ENCODE measurements around the gene TNKS2.

The TNKS2 gene

DNA sequence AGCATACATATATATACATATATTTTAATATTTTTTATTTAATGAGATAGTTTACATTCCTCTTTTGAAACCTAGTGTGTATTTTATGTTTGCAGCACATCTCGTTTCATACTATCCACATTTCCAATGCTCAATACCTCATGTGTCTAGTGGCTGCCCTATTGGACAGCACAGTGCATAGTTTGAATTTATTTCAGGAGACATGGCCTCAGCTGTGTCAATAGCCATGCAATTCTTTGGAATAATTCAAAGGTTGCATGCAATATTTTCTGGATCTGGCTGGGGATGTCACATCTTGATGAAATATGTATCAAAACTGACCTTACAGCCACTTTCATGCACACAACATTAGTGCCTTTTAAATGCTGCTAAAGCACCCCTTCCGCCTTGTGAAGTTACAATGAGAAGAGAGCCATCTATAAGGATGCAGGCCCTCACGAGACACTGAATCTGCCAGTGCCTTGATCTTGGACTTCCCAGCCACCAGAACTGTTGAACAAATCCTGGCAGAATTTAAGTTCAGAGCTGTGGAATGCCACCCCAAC lies 98.1 kb downstream of the TNKS2 start:
- peaks cover 0 to under 1% of the 10 kb centered on the region in 2 donors for H3K4me1 Mint-ChIP-seq
- H3K27ac Mint-ChIP-seq, result no peak overlapping the region
- no peak for ATAC-seq (replicated peaks)
- no peaks in the 10 kb centered on the region for H3K36me3 Mint-ChIP-seq
- H3K27me3 Mint-ChIP-seq, result peaks cover 12 to 20% of the 10 kb centered on the region in 2 donors
- H3K4me3 Mint-ChIP-seq, result no peak overlapping the region
- H3K9me3 Mint-ChIP-seq, result no peaks in the 10 kb centered on the region
- no peak for DNase-seq

DNA sequence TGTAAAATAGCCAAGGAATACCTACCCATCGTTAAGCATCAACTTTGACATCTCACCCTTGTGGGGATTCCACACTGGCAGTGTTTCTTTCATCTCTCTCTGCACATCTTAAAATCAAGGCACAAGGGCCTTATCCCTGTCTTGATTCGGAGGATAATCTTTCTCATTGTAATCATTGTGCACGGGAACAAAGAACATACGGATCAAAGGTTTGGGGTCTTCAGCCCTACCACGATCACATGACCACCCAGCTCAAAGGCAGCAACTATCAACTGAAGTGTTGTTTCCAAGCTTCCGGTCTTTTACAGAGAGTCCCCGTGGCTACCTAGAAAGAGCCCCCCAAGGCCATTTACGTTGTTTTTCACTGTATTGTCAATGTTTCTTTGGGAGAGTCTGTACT lies 99.2 kb downstream of the TNKS2 start:
- Mint-ChIP-seq H3K9me3 (no peaks in the 10 kb centered on the region), H3K36me3 (no peaks in the 10 kb centered on the region), H3K27me3 (peaks cover 9 to 12% of the 10 kb centered on the region in 2 donors), H3K4me1 (peaks cover 0 to 9% of the 10 kb centered on the region in 2 donors), H3K4me3 (no peak overlapping the region), H3K27ac (no peak overlapping the region)
- no peak for ATAC-seq (replicated peaks)
- no peak for DNase-seq

GRCh38 chr10:91901784-91902677 lies 103.8 kb downstream of the TNKS2 start:
- H3K27me3 Mint-ChIP-seq, result peaks cover 5 to 12% of the 10 kb centered on the region in 2 donors
- H3K27ac Mint-ChIP-seq, result no peak overlapping the region
- DNase-seq (no peak), ATAC-seq (replicated peaks) (peak; percentile 74 to 93)
- H3K9me3 Mint-ChIP-seq, result no peaks in the 10 kb centered on the region
- peaks cover 2 to 14% of the 10 kb centered on the region in 2 donors for H3K36me3 Mint-ChIP-seq
- H3K4me3 Mint-ChIP-seq, result no peak overlapping the region
- peaks cover 0 to 10% of the 10 kb centered on the region in 2 donors for H3K4me1 Mint-ChIP-seq

DNA sequence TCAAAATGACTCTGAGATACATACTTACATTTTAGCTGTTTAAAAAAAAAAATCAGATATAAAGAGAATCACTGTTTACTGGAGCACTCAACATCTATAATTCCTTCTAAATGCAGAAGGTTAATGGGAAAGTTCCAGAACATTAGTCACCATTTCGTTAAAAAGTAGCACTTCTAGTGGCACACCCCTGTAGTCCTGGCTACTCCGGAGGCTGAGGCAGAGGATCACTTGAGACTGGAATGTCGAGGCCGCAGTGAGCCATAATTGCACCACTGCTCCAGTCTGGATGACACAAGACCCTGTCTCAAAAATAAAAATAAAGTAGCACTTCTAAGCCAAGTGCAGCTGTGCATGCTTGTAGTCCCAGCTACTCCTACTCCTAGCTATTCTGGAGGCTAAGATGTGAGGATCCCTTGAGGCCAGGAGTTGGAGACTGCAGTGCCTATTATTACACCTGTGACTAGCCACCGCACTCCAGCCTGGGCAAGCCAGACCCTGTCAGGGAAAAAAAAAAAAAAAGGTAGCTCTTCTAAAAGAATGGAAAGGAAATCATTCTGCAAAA lies 108.9 kb downstream of the TNKS2 start:
- DNase-seq, result no peak
- peaks cover 2 to 14% of the 10 kb centered on the region in 2 donors for H3K36me3 Mint-ChIP-seq
- H3K4me1 Mint-ChIP-seq, result peaks cover 7 to 23% of the 10 kb centered on the region in 2 donors
- H3K4me3 Mint-ChIP-seq, result peak overlapping the region; percentile 92 to 94
- no peak overlapping the region for H3K27ac Mint-ChIP-seq
- no peaks in the 10 kb centered on the region for H3K27me3 Mint-ChIP-seq
- ATAC-seq (replicated peaks), result no peak
- no peaks in the 10 kb centered on the region for H3K9me3 Mint-ChIP-seq

GRCh38 chr10:91907914-91908336 lies 109.7 kb downstream of the TNKS2 start:
- peaks cover 7 to 23% of the 10 kb centered on the region in 2 donors for H3K4me1 Mint-ChIP-seq

GRCh38 chr10:91908337-91909116 lies 110.3 kb downstream of the TNKS2 start:
- ATAC-seq (replicated peaks), result peak; percentile 92
- Mint-ChIP-seq H3K27me3 (peaks cover 5 to 6% of the 10 kb centered on the region in 2 donors), H3K36me3 (peaks cover 2 to 14% of the 10 kb centered on the region in 2 donors), H3K4me1 (peaks cover 8 to 23% of the 10 kb centered on the region in 2 donors), H3K27ac (peak overlapping the region; percentile 94), H3K9me3 (no peaks in the 10 kb centered on the region), H3K4me3 (peak overlapping the region; percentile 92 to 94)
- DNase-seq, result peak; percentile 73

More at GRCh38 chr10:91907914-91908336, 109.7 kb downstream of the TNKS2 start:
- Mint-ChIP-seq H3K27ac (peak overlapping the region; percentile 48), H3K9me3 (no peaks in the 10 kb centered on the region), H3K27me3 (peaks cover 0 to 2% of the 10 kb centered on the region in 2 donors), H3K4me3 (peak overlapping the region; percentile 92 to 94), H3K36me3 (peaks cover 2 to 14% of the 10 kb centered on the region in 2 donors)
- ATAC-seq (replicated peaks), result peak; percentile 31 to 34
- DNase-seq, result no peak

DNA sequence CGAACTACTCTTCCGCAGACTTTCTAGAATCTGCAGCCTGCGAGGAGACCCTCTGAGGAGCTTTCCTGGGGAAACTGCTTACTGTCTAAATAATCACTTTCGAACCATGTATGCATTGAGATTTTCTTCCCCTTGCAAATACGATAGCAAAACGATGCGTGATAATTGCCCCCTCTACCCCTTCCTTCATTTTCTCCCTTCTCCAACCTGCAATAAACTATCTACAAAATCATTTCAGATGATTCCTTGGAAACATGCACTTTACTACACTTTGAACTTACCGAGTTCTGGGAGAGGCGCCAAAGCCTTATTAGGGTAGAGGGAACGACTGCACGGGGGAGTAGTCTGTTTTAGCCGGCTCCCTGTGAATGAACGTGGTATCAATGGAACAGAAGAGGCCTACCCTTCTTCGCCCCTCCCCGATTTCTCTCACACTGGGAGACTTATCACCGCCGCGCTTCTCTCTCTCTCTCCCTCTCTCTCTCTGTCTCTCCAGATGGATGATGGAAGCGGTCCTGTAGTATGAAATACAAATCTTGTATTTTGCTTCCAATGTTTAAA lies 111.0 kb downstream of the TNKS2 start, which contains the start of gene FGFBP3:
TSS of gene FGFBP3 (minus strand) at position 370 of the 561 bp plus-strand sequence. CDS start 517 bp downstream, outside the sequence.
- no peaks in the 10 kb centered on the region for H3K9me3 Mint-ChIP-seq
- peak within 1 kb of the TSS; percentile 92 to 94 for H3K4me3 Mint-ChIP-seq
- peaks cover 2 to 14% of the 10 kb centered on the region in 2 donors for H3K36me3 Mint-ChIP-seq
- DNase-seq (no peak), ATAC-seq (replicated peaks) (peak; percentile 12 to 19)
- H3K27me3 Mint-ChIP-seq, result peaks cover 6 to 8% of the 10 kb centered on the region in 2 donors
- peaks cover 8 to 23% of the 10 kb centered on the region in 2 donors for H3K4me1 Mint-ChIP-seq
- peak within 1 kb of the TSS; percentile 94 for H3K27ac Mint-ChIP-seq

DNA sequence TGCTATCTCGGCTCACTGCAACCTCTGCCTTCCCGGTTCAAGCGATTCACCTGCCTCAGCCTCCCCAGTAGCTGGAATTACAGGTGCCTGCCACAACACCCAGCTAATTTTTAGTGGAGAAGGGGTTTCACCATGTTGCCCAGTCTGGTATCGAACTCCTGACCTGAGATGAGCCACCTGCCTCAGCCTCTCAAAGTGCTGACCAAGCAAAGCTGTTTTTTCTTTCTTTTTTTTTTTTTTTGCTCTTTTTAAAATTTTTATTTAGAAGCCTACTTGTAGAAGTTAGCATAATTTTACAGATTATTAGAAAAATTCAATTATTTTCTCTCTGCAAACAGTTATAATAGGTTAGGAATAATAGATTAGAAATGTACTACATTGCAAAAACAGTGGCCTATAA lies 112.2 kb downstream of the TNKS2 start:
- Mint-ChIP-seq H3K9me3 (no peaks in the 10 kb centered on the region), H3K27me3 (peaks cover 8 to 10% of the 10 kb centered on the region in 2 donors), H3K27ac (no peak overlapping the region), H3K4me3 (no peak overlapping the region), H3K4me1 (peaks cover 8 to 23% of the 10 kb centered on the region in 2 donors), H3K36me3 (peaks cover 0 to 8% of the 10 kb centered on the region in 2 donors)
- DNase-seq (no peak), ATAC-seq (replicated peaks) (no peak)
